HG02678 (cell line): ENCODE results near the gene ZMIZ1.

ENCODE experiments used
- ATAC-seq: cut with Tn5 transposase; IDR thresholded peaks from one replicate; pipeline ENCODE4 v1.9.1; 2021; ENCODE audit warnings: mild to moderate bottlenecking, moderate library complexity; ENCODE audit not compliant: unreplicated experiment

The ZMIZ1 gene

GRCh38 chr10:79148452-79149344 lies 79.9 kb downstream of the ZMIZ1 start:
- ATAC-seq, result no peak

- no peak for ATAC-seq
Observed at GRCh38 chr10:79149345-79149661, 80.5 kb downstream of the ZMIZ1 start.

GRCh38 chr10:79149662-79150443 lies 81.1 kb downstream of the ZMIZ1 start:
- peak; percentile 92 for ATAC-seq

- ATAC-seq, result no peak
Observed at GRCh38 chr10:79150444-79150754, 81.6 kb downstream of the ZMIZ1 start.

- no peak for ATAC-seq
Observed at GRCh38 chr10:79152423-79152817, 83.7 kb downstream of the ZMIZ1 start.

- no peak for ATAC-seq
Observed at GRCh38 chr10:79153745-79154144, 85.0 kb downstream of the ZMIZ1 start.

- ATAC-seq, result no peak
Observed at GRCh38 chr10:79155301-79156081, 86.7 kb downstream of the ZMIZ1 start.

GRCh38 chr10:79156334-79157274 lies 87.8 kb downstream of the ZMIZ1 start:
- no peak for ATAC-seq

GRCh38 chr10:79158004-79158340 lies 89.2 kb downstream of the ZMIZ1 start:
- ATAC-seq, result no peak

GRCh38 chr10:79158402-79159097 lies 89.8 kb downstream of the ZMIZ1 start:
- ATAC-seq, result no peak

GRCh38 chr10:79159141-79159651 lies 90.4 kb downstream of the ZMIZ1 start:
- no peak for ATAC-seq

GRCh38 chr10:79159785-79160184 lies 91.0 kb downstream of the ZMIZ1 start:
- ATAC-seq, result no peak

GRCh38 chr10:79160191-79160590 lies 91.4 kb downstream of the ZMIZ1 start:
- ATAC-seq, result no peak

GRCh38 chr10:79161557-79161956 lies 92.8 kb downstream of the ZMIZ1 start:
- ATAC-seq, result no peak

GRCh38 chr10:79162022-79162421 lies 93.3 kb downstream of the ZMIZ1 start:
- ATAC-seq, result no peak

- ATAC-seq, result no peak
Observed at GRCh38 chr10:79162861-79163665, 94.3 kb downstream of the ZMIZ1 start.

- no peak for ATAC-seq
Observed at GRCh38 chr10:79163666-79163975, 94.9 kb downstream of the ZMIZ1 start.

GRCh38 chr10:79164075-79164474 lies 95.3 kb downstream of the ZMIZ1 start:
- no peak for ATAC-seq
